NCI-H2196 treated with DMSO at 0.1 percent for 48 hours (cell line): Measurements from ENCODE around the gene C1orf174.

Experiments
- DNase-seq: peaks from one replicate; lab custom pipeline; 2025; ENCODE audit not compliant: unreplicated experiment; lab: John Stamatoyannopoulos, UW

The C1orf174 gene

GRCh38 chr1:3841491-3841890 lies 58.6 kb downstream of the C1orf174 start:
- DNase-seq, result no peak
